Gastrocnemius medialis (tissue), 4 donors: Measurements from ENCODE around the gene TMEM131L.

Experiments
- CTCF ChIP-seq, 5 experiments: fragments of 450-650 bp in 3 of 5; fragments of 200-600 bp in 2 of 5; sonication (generic) in 2 of 5; IDR thresholded peaks in 4 of 5; conservative IDR thresholded peaks in 1 of 5; 1 replicate in 4 of 5; 2 replicates in 1 of 5; pipeline ENCODE4 v1.5.1; 2016 to 2019; ENCODE audit warnings: antibody characterized with exemption in 5 of 5, mild to moderate bottlenecking in 3 of 5, moderate library complexity in 3 of 5
- POLR2A ChIP-seq, 2 donors: fragments of 450-650 bp; IDR thresholded peaks; one replicate each; pipeline ENCODE4 v1.6.1; 2017; ENCODE audit warnings: antibody characterized with exemption in 2 of 2, mild to moderate bottlenecking in 2 of 2, moderate library complexity in 2 of 2

- no peak for TF ChIP-seq POLR2A (IDR thresholded peaks at IDR 0.05)
- TF ChIP-seq CTCF (IDR thresholded peaks at IDR 0.05 in 4 of 5, conservative IDR thresholded peaks at IDR 0.05 in 1 of 5) = no peak
These were observed 23.8 kb downstream of the TMEM131L start for GRCh38 chr4:153489856-153490558.
